AG04449 (cell line): Measurements from ENCODE around the gene BICD2.

Source experiments
- CTCF ChIA-PET: fragments of 350-600 bp; formaldehyde crosslinking; extraction: SDS; loops from one replicate; lab custom pipeline; 2021; ENCODE audit warnings: antibody characterized with exemption; lab: Yijun Ruan, JAX
- POLR2A ChIA-PET: fragments of 400-600, 350-600 bp; formaldehyde crosslinking; extraction: SDS; loops from one replicate; lab custom pipeline; 2020; ENCODE audit warnings: antibody characterized with exemption, inconsistent platforms; lab: Yijun Ruan, JAX
- DNase-seq: peaks from one replicate; pipeline ENCODE4 v3.0.0-alpha.2; 2010; ENCODE audit warnings: low read depth, low spot score
- H3K4me3 ChIP-seq: 2 replicates; pipeline ENCODE4 v1.5.1; 2011; ENCODE audit warnings: low read depth, mild to moderate bottlenecking, control low read depth, low read length
- CTCF ChIP-seq: IDR thresholded peaks from one replicate; pipeline ENCODE4 v1.5.1; 2011; ENCODE audit warnings: mild to moderate bottlenecking, moderate library complexity, low read length, control low read depth, inconsistent platforms; ENCODE audit not compliant: insufficient read depth; ENCODE audit errors: missing control alignments

The BICD2 gene

GRCh38 chr9:92724528-92725265 lies 39.9 kb downstream of the BICD2 start:
- no peak for DNase-seq
- ChIA-PET CTCF (interaction anchor here (9.6 to 15.5 kb wide), 2 partner anchors 9 to 66 kb away, joined by 107 to 271 read pairs; no protein-coding TSS in a partner anchor), POLR2A (no interaction called here)
- TF ChIP-seq CTCF = no peak
- H3K4me3 ChIP-seq = no peak overlapping the region

- no peak for DNase-seq
- ChIA-PET CTCF (interaction anchor here (9.6 to 15.5 kb wide), 2 partner anchors 8 to 67 kb away, joined by 107 to 271 read pairs; no protein-coding TSS in a partner anchor), POLR2A (no interaction called here)
- no peak for TF ChIP-seq CTCF
- no peak overlapping the region for H3K4me3 ChIP-seq
Observed at GRCh38 chr9:92723801-92724323, 40.8 kb downstream of the BICD2 start.

- no peak overlapping the region for H3K4me3 ChIP-seq
- CTCF ChIA-PET = interaction anchor here (15.5 kb wide), 1 partner anchor 68 kb away, joined by 271 read pairs; no protein-coding TSS in a partner anchor
- POLR2A ChIA-PET = no interaction called here
- TF ChIP-seq CTCF = no peak
- no peak for DNase-seq
Observed at GRCh38 chr9:92723299-92723625, 41.4 kb downstream of the BICD2 start.

GRCh38 chr9:92722386-92723298 lies 42.0 kb downstream of the BICD2 start:
- DNase-seq = no peak
- TF ChIP-seq CTCF = no peak
- ChIA-PET CTCF (interaction anchor here (15.5 kb wide), 1 partner anchor 68 kb away, joined by 271 read pairs; no protein-coding TSS in a partner anchor), POLR2A (no interaction called here)
- H3K4me3 ChIP-seq = no peak overlapping the region

GRCh38 chr9:92721548-92721947 lies 43.1 kb downstream of the BICD2 start:
- H3K4me3 ChIP-seq = no peak overlapping the region
- no peak for TF ChIP-seq CTCF
- no peak for DNase-seq
- ChIA-PET POLR2A (no interaction called here), CTCF (interaction anchor here (1.8 to 15.5 kb wide), 2 partner anchors 8 to 69 kb away, joined by 5 to 271 read pairs; no protein-coding TSS in a partner anchor)
